ENCODE data around the gene FAM162B. TPM values are rescaled to one million over a fixed set of nuclear protein-coding genes. Genes with fewer than 3 reads are reported as not detected.

Gene FAM162B
- total RNA-seq, result 10 to 100 TPM in 1 of 2 donors, 1 to 10 TPM in 1; 4.7 to 64.4 TPM
- polyA plus RNA-seq, result 1 to 10 TPM; 3.9 to 5.1 TPM
- long read RNA-seq, donor 1, transcript FAM162B-201 (4 exons, 1,036 nt), result major isoform, 48 of 112 reads
- long read RNA-seq, donor 1, partial matches to known transcripts, result 58 of 112 reads
- long read RNA-seq, donor 1, other reads (novel, unspliced or antisense), result 6 of 112 reads
- long read RNA-seq, donor 2, transcript FAM162B-201 (4 exons, 1,036 nt), result major isoform, 22 of 43 reads
- long read RNA-seq, donor 2, partial matches to known transcripts, result 21 of 43 reads
- long read RNA-seq, donor 2, other reads (novel, unspliced or antisense), result 0 of 43 reads
- long read RNA-seq, donor 3, transcript FAM162B-201 (4 exons, 1,036 nt), result major isoform, 16 of 16 reads
- long read RNA-seq, donor 3, partial matches to known transcripts, result 0 of 16 reads
- long read RNA-seq, donor 3, other reads (novel, unspliced or antisense), result 0 of 16 reads
- long read RNA-seq, donor 4, transcript FAM162B-201 (4 exons, 1,036 nt), result major isoform, 35 of 59 reads
- long read RNA-seq, donor 4, partial matches to known transcripts, result 24 of 59 reads
- long read RNA-seq, donor 4, other reads (novel, unspliced or antisense), result 0 of 59 reads
- long read RNA-seq, donor 5, transcript FAM162B-201 (4 exons, 1,036 nt), result major isoform, 58 of 115 reads
- long read RNA-seq, donor 5, partial matches to known transcripts, result 57 of 115 reads
- long read RNA-seq, donor 5, other reads (novel, unspliced or antisense), result 0 of 115 reads

GRCh38 chr6:116764961-116765841 lies at the start of gene FAM162B:
Gene FAM162B (minus strand): TSS chr6:116765719. CDS start chr6:116765576, 143 bp downstream.
- WGBS, 2 donors, result 1 to 2% methylated on average over 78 to 89 of the region's 89 CpGs
- Histone ChIP-seq H3K27me3 (ENCODE audit: control insufficient read depth in 3 of 3, insufficient read depth in 3 of 3, low read length in 2 of 3) (peaks cover 0 to 2% (median 0%) of the 10 kb centered on the region in 3 donors), H3K27ac (ENCODE audit: low read depth in 1 of 2, low read length in 1 of 2) (peak within 1 kb of the TSS in 1 of 2 donors; percentile 42), H3K4me1 (ENCODE audit: control insufficient read depth in 5 of 5, insufficient read depth in 5 of 5, low read length in 5 of 5) (peaks cover 0 to 44% (median 0%) of the 10 kb centered on the region in 5 donors), H3K4me3 (peak within 1 kb of the TSS; percentile 42), H3K36me3 (ENCODE audit: control insufficient read depth in 4 of 4, insufficient read depth in 4 of 4, low read length in 4 of 4) (peaks cover 0 to 9% (median 4%) of the 10 kb centered on the region in 4 donors), H3K9me3 (ENCODE audit: control insufficient read depth in 4 of 4, insufficient read depth in 3 of 4, low read length in 3 of 4) (no peaks in the 10 kb centered on the region), H3K9ac (ENCODE audit: insufficient read depth in 1 of 2, low read length in 2 of 2) (peak within 1 kb of the TSS; percentile 85 to 87)
- ATAC-seq (ENCODE audit: insufficient read depth, low FRiP score) (peak; percentile 56), DNase-seq (peak; percentile 86 to 89 (median 88))
- TF ChIP-seq, protein P1, sequence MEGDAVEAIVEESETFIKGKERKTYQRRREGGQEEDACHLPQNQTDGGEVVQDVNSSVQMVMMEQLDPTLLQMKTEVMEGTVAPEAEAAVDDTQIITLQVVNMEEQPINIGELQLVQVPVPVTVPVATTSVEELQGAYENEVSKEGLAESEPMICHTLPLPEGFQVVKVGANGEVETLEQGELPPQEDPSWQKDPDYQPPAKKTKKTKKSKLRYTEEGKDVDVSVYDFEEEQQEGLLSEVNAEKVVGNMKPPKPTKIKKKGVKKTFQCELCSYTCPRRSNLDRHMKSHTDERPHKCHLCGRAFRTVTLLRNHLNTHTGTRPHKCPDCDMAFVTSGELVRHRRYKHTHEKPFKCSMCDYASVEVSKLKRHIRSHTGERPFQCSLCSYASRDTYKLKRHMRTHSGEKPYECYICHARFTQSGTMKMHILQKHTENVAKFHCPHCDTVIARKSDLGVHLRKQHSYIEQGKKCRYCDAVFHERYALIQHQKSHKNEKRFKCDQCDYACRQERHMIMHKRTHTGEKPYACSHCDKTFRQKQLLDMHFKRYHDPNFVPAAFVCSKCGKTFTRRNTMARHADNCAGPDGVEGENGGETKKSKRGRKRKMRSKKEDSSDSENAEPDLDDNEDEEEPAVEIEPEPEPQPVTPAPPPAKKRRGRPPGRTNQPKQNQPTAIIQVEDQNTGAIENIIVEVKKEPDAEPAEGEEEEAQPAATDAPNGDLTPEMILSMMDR (IDR thresholded peaks at IDR 0.05; ENCODE audit: control extremely low read depth, extremely low read depth), result no peak

- Histone ChIP-seq H3K36me3 (ENCODE audit: control insufficient read depth in 4 of 4, insufficient read depth in 4 of 4, low read length in 4 of 4) (no peaks in the 10 kb centered on the region), H3K4me3 (no peak overlapping the region), H3K4me1 (ENCODE audit: control insufficient read depth in 5 of 5, insufficient read depth in 5 of 5, low read length in 5 of 5) (no peaks in the 10 kb centered on the region), H3K9me3 (ENCODE audit: control insufficient read depth in 4 of 4, insufficient read depth in 3 of 4, low read length in 3 of 4) (peaks cover 0 to 7% (median 3%) of the 10 kb centered on the region in 4 donors), H3K27ac (ENCODE audit: low read depth in 1 of 2, low read length in 1 of 2) (no peak overlapping the region), H3K27me3 (ENCODE audit: control insufficient read depth in 3 of 3, insufficient read depth in 3 of 3, low read length in 2 of 3) (no peaks in the 10 kb centered on the region), H3K9ac (ENCODE audit: insufficient read depth in 1 of 2, low read length in 2 of 2) (no peak overlapping the region)
- TF ChIP-seq, protein P1 (IDR thresholded peaks at IDR 0.05; ENCODE audit: control extremely low read depth, extremely low read depth), result no peak
- no peak for DNase-seq
- 86 to 87% methylated on average over 2 of the region's 2 CpGs for WGBS, 2 donors
- no peak for ATAC-seq (ENCODE audit: insufficient read depth, low FRiP score)
Observed at GRCh38 chr6:116812051-116812650, 46.6 kb upstream of the FAM162B start.

DNA sequence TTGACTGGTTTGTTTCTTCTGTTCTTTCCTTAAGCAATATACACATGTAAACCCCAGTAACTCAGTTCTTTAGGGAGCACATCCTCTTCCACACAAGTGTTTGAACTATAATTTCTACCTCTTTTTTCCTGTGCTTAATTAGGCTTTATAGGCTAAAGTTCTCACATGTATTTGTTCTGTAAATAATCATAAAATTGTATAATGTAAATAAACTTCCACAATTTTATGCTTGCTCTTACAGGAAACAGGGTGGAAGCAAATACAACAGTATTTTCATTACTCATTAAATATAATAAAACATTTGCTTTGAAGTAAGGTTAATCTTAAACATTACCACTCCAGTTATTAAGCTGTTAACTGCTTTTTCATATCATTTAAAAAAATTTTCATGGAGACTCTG lies 36.5 kb upstream of the FAM162B start:
- no peak for ATAC-seq (ENCODE audit: insufficient read depth, low FRiP score)
- H3K36me3 ChIP-seq (ENCODE audit: control insufficient read depth in 4 of 4, insufficient read depth in 4 of 4, low read length in 4 of 4), result no peaks in the 10 kb centered on the region
- H3K9ac ChIP-seq (ENCODE audit: insufficient read depth in 1 of 2, low read length in 2 of 2), result no peak overlapping the region
- H3K27ac ChIP-seq (ENCODE audit: low read depth in 1 of 2, low read length in 1 of 2), result no peak overlapping the region
- no peaks in the 10 kb centered on the region for H3K4me1 ChIP-seq (ENCODE audit: control insufficient read depth in 5 of 5, insufficient read depth in 5 of 5, low read length in 5 of 5)
- no peaks in the 10 kb centered on the region for H3K9me3 ChIP-seq (ENCODE audit: control insufficient read depth in 4 of 4, insufficient read depth in 3 of 4, low read length in 3 of 4)
- no peak overlapping the region for H3K4me3 ChIP-seq
- H3K27me3 ChIP-seq (ENCODE audit: control insufficient read depth in 3 of 3, insufficient read depth in 3 of 3, low read length in 2 of 3), result no peaks in the 10 kb centered on the region
- no peak for DNase-seq
- TF ChIP-seq, protein P1 (IDR thresholded peaks at IDR 0.05; ENCODE audit: control extremely low read depth, extremely low read depth), result no peak

All from lung (tissue), 16 donors.